Measurements from ENCODE around the gene LAPTM5.

Gene LAPTM5

GRCh38 chr1:30758121-30758688, 631 bp upstream of the LAPTM5 start:
- no peaks in the 10 kb centered on the region for H3K9me3 Mint-ChIP-seq (ENCODE audit: low read depth)
- H3K4me1 Mint-ChIP-seq (ENCODE audit: low read depth) = peaks cover 89% of the 10 kb centered on the region
- H3K4me3 Mint-ChIP-seq = peak overlapping the region; percentile 99
- no peaks in the 10 kb centered on the region for H3K27me3 Mint-ChIP-seq
- H3K36me3 Mint-ChIP-seq = no peaks in the 10 kb centered on the region
- peak overlapping the region; percentile 54 for H3K27ac Mint-ChIP-seq

- Mint-ChIP-seq H3K4me1 (ENCODE audit: low read depth) (peaks cover 89% of the 10 kb centered on the region), H3K36me3 (no peaks in the 10 kb centered on the region), H3K27me3 (no peaks in the 10 kb centered on the region), H3K9me3 (ENCODE audit: low read depth) (no peaks in the 10 kb centered on the region), H3K27ac (peak overlapping the region; percentile 100), H3K4me3 (peak overlapping the region; percentile 99)
Observed at GRCh38 chr1:30756545-30757351, 826 bp downstream of the LAPTM5 start.

GRCh38 chr1:30756206-30756544, 1.4 kb downstream of the LAPTM5 start:
- H3K4me1 Mint-ChIP-seq (ENCODE audit: low read depth) = peaks cover 89% of the 10 kb centered on the region
- H3K36me3 Mint-ChIP-seq = no peaks in the 10 kb centered on the region
- H3K9me3 Mint-ChIP-seq (ENCODE audit: low read depth) = no peaks in the 10 kb centered on the region
- peak overlapping the region; percentile 99 for H3K4me3 Mint-ChIP-seq
- no peaks in the 10 kb centered on the region for H3K27me3 Mint-ChIP-seq
- H3K27ac Mint-ChIP-seq = peak overlapping the region; percentile 100

- no peaks in the 10 kb centered on the region for H3K36me3 Mint-ChIP-seq
- no peaks in the 10 kb centered on the region for H3K27me3 Mint-ChIP-seq
- peak overlapping the region; percentile 99 for H3K4me3 Mint-ChIP-seq
- peaks cover 88% of the 10 kb centered on the region for H3K4me1 Mint-ChIP-seq (ENCODE audit: low read depth)
- no peaks in the 10 kb centered on the region for H3K9me3 Mint-ChIP-seq (ENCODE audit: low read depth)
- peak overlapping the region; percentile 100 for H3K27ac Mint-ChIP-seq
Observed at GRCh38 chr1:30755746-30756145, 1.8 kb downstream of the LAPTM5 start.

- Mint-ChIP-seq H3K4me1 (ENCODE audit: low read depth) (peaks cover 88% of the 10 kb centered on the region), H3K36me3 (no peaks in the 10 kb centered on the region), H3K4me3 (peak overlapping the region; percentile 99), H3K9me3 (ENCODE audit: low read depth) (no peaks in the 10 kb centered on the region), H3K27me3 (no peaks in the 10 kb centered on the region), H3K27ac (peak overlapping the region; percentile 100)
Observed at GRCh38 chr1:30755334-30755733, 2.2 kb downstream of the LAPTM5 start.

GRCh38 chr1:30754684-30755171, 2.8 kb downstream of the LAPTM5 start:
- peak overlapping the region; percentile 99 for H3K4me3 Mint-ChIP-seq
- H3K9me3 Mint-ChIP-seq (ENCODE audit: low read depth) = no peaks in the 10 kb centered on the region
- H3K27ac Mint-ChIP-seq = peak overlapping the region; percentile 100
- no peaks in the 10 kb centered on the region for H3K36me3 Mint-ChIP-seq
- no peaks in the 10 kb centered on the region for H3K27me3 Mint-ChIP-seq
- peaks cover 88% of the 10 kb centered on the region for H3K4me1 Mint-ChIP-seq (ENCODE audit: low read depth)

GRCh38 chr1:30753660-30754123, 3.9 kb downstream of the LAPTM5 start:
- Mint-ChIP-seq H3K4me3 (peak overlapping the region; percentile 99), H3K9me3 (ENCODE audit: low read depth) (no peaks in the 10 kb centered on the region), H3K36me3 (no peaks in the 10 kb centered on the region), H3K27ac (peak overlapping the region; percentile 100), H3K4me1 (ENCODE audit: low read depth) (peaks cover 88% of the 10 kb centered on the region), H3K27me3 (no peaks in the 10 kb centered on the region)

GRCh38 chr1:30753118-30753517, 4.5 kb downstream of the LAPTM5 start:
- H3K4me1 Mint-ChIP-seq (ENCODE audit: low read depth) = peaks cover 88% of the 10 kb centered on the region
- no peaks in the 10 kb centered on the region for H3K9me3 Mint-ChIP-seq (ENCODE audit: low read depth)
- peak overlapping the region; percentile 100 for H3K27ac Mint-ChIP-seq
- no peaks in the 10 kb centered on the region for H3K36me3 Mint-ChIP-seq
- H3K27me3 Mint-ChIP-seq = no peaks in the 10 kb centered on the region
- peak overlapping the region; percentile 99 for H3K4me3 Mint-ChIP-seq

GRCh38 chr1:30752651-30752908, 5.0 kb downstream of the LAPTM5 start:
- Mint-ChIP-seq H3K36me3 (peaks cover 2% of the 10 kb centered on the region), H3K4me1 (ENCODE audit: low read depth) (peaks cover 90% of the 10 kb centered on the region), H3K27ac (peak overlapping the region; percentile 100), H3K27me3 (no peaks in the 10 kb centered on the region), H3K4me3 (peak overlapping the region; percentile 85), H3K9me3 (ENCODE audit: low read depth) (no peaks in the 10 kb centered on the region)

GRCh38 chr1:30751830-30752650, 5.5 kb downstream of the LAPTM5 start:
- Mint-ChIP-seq H3K9me3 (ENCODE audit: low read depth) (no peaks in the 10 kb centered on the region), H3K4me1 (ENCODE audit: low read depth) (peaks cover 90% of the 10 kb centered on the region), H3K27me3 (no peaks in the 10 kb centered on the region), H3K4me3 (peak overlapping the region; percentile 85), H3K27ac (peak overlapping the region; percentile 100), H3K36me3 (peaks cover 3% of the 10 kb centered on the region)

GRCh38 chr1:30750731-30751291, 6.8 kb downstream of the LAPTM5 start:
- Mint-ChIP-seq H3K4me1 (ENCODE audit: low read depth) (peaks cover 97% of the 10 kb centered on the region), H3K9me3 (ENCODE audit: low read depth) (no peaks in the 10 kb centered on the region), H3K36me3 (peaks cover 3% of the 10 kb centered on the region), H3K4me3 (peak overlapping the region; percentile 87), H3K27me3 (no peaks in the 10 kb centered on the region), H3K27ac (peak overlapping the region; percentile 100)

- H3K9me3 Mint-ChIP-seq (ENCODE audit: low read depth) = no peaks in the 10 kb centered on the region
- peak overlapping the region; percentile 100 for H3K27ac Mint-ChIP-seq
- peak overlapping the region; percentile 87 for H3K4me3 Mint-ChIP-seq
- H3K36me3 Mint-ChIP-seq = peaks cover 3% of the 10 kb centered on the region
- no peaks in the 10 kb centered on the region for H3K27me3 Mint-ChIP-seq
- peaks cover 97% of the 10 kb centered on the region for H3K4me1 Mint-ChIP-seq (ENCODE audit: low read depth)
Observed at GRCh38 chr1:30749691-30750583, 7.6 kb downstream of the LAPTM5 start.

- Mint-ChIP-seq H3K27ac (peak overlapping the region; percentile 100), H3K27me3 (no peaks in the 10 kb centered on the region), H3K4me1 (ENCODE audit: low read depth) (peaks cover 97% of the 10 kb centered on the region), H3K36me3 (peaks cover 3% of the 10 kb centered on the region), H3K4me3 (peak overlapping the region; percentile 87), H3K9me3 (ENCODE audit: low read depth) (no peaks in the 10 kb centered on the region)
Observed at GRCh38 chr1:30748699-30749401, 8.7 kb downstream of the LAPTM5 start.

All from activated naive CD8-positive, alpha-beta T cell (primary cell).